ENCODE data around the gene HLA-DQA1.
"Not testable (repeated sequence)": the region's sequence is repeated elsewhere in the genome, so short reads cannot be mapped to it uniquely, and the experiment has no call there.

- not testable (repeated sequence) for TF ChIP-seq CTCF (IDR thresholded peaks at IDR 0.05 in 2 of 3, conservative IDR thresholded peaks at IDR 0.05 in 1 of 3; ENCODE audit: borderline replicate concordance in 1 of 3, insufficient read depth in 1 of 3, low read depth in 2 of 3, low read length in 2 of 3); ZNF274 (IDR thresholded peaks at IDR 0.05; ENCODE audit: low read depth, low read length); RAD21 (IDR thresholded peaks at IDR 0.05; ENCODE audit: low read depth); ZBTB33 (IDR thresholded peaks at IDR 0.05; ENCODE audit: extremely low read depth, insufficient replicate concordance, low read length); EGR1 (IDR thresholded peaks at IDR 0.05; ENCODE audit: low read depth)
Observed at GRCh38 chr6:32674123-32674522, 36.9 kb downstream of the HLA-DQA1 start.
